Peyer's patch (tissue), 4 donors: ENCODE data around the gene MOK.

Experiments
- POLR2A ChIP-seq, 2 donors: fragments of 450-650 bp; IDR thresholded peaks; one replicate each; pipeline ENCODE4 v1.5.1; 2017; ENCODE audit warnings: antibody characterized with exemption in 2 of 2, mild to moderate bottlenecking in 2 of 2, moderate library complexity in 2 of 2
- TF ChIP-seq, protein P1 (sequence below), 6 experiments: fragments of 450-650 bp in 4 of 6; fragments of 200-600 bp in 2 of 6; sonication (generic) in 1 of 6; IDR thresholded peaks; one replicate each; pipeline ENCODE4 v1.5.1; 2017 to 2019; ENCODE audit warnings: antibody characterized with exemption in 6 of 6, mild to moderate bottlenecking in 3 of 6, moderate library complexity in 1 of 6

DNA sequence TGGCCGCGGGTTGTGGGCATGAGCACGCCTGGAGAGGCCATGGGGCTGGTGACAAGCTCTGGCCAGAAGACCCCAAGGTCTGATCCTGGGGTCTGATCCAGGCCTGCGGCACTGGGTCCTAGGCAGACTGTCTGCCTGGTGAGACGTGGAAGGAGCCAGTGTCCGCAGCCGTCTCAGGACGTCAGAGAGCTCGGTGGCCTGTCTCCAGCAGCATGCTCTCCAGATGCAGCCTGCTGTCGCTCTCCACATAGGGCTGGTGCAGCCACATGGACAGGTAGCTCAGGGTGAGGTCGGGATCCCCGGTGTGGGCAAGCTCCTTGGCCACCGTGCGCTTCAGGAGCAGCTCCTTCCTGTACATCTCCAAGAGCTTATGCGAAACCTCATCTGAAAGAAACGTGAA, 43.4 kb upstream of the MOK start:
- no peak for TF ChIP-seq POLR2A (IDR thresholded peaks at IDR 0.05)
- TF ChIP-seq, protein P1, sequence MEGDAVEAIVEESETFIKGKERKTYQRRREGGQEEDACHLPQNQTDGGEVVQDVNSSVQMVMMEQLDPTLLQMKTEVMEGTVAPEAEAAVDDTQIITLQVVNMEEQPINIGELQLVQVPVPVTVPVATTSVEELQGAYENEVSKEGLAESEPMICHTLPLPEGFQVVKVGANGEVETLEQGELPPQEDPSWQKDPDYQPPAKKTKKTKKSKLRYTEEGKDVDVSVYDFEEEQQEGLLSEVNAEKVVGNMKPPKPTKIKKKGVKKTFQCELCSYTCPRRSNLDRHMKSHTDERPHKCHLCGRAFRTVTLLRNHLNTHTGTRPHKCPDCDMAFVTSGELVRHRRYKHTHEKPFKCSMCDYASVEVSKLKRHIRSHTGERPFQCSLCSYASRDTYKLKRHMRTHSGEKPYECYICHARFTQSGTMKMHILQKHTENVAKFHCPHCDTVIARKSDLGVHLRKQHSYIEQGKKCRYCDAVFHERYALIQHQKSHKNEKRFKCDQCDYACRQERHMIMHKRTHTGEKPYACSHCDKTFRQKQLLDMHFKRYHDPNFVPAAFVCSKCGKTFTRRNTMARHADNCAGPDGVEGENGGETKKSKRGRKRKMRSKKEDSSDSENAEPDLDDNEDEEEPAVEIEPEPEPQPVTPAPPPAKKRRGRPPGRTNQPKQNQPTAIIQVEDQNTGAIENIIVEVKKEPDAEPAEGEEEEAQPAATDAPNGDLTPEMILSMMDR (IDR thresholded peaks at IDR 0.05), result no peak
